Vagina (tissue), 2 donors: Measurements from ENCODE around the gene HOTAIR.

ENCODE experiments used
- POLR2A ChIP-seq, 2 donors: fragments of 450-650 bp; IDR thresholded peaks; one replicate each; pipeline ENCODE4 v1.6.1; 2017; ENCODE audit warnings: antibody characterized with exemption in 2 of 2, mild to moderate bottlenecking in 2 of 2, moderate library complexity in 2 of 2
- POLR2AphosphoS5 ChIP-seq, 2 donors: sonication (generic); formaldehyde crosslinking; IDR thresholded peaks; one replicate each; pipeline ENCODE4 v1.9.0; 2017; ENCODE audit warnings: antibody characterized with exemption in 2 of 2, mild to moderate bottlenecking in 2 of 2, low read depth in 1 of 2; ENCODE audit not compliant: insufficient read depth in 1 of 2
- TF ChIP-seq, protein P1 (sequence below), 3 experiments: fragments of 450-650 bp in 2 of 3; fragments of 200-600 bp in 1 of 3; sonication (generic) in 1 of 3; IDR thresholded peaks; one replicate each; pipeline ENCODE4 v1.5.1; 2017 to 2019; ENCODE audit warnings: antibody characterized with exemption in 3 of 3, mild to moderate bottlenecking in 2 of 3, moderate library complexity in 2 of 3

- TF ChIP-seq POLR2AphosphoS5 (IDR thresholded peaks at IDR 0.05; ENCODE audit: insufficient read depth in 1 of 2, low read depth in 1 of 2): no peak
- TF ChIP-seq, protein P1, sequence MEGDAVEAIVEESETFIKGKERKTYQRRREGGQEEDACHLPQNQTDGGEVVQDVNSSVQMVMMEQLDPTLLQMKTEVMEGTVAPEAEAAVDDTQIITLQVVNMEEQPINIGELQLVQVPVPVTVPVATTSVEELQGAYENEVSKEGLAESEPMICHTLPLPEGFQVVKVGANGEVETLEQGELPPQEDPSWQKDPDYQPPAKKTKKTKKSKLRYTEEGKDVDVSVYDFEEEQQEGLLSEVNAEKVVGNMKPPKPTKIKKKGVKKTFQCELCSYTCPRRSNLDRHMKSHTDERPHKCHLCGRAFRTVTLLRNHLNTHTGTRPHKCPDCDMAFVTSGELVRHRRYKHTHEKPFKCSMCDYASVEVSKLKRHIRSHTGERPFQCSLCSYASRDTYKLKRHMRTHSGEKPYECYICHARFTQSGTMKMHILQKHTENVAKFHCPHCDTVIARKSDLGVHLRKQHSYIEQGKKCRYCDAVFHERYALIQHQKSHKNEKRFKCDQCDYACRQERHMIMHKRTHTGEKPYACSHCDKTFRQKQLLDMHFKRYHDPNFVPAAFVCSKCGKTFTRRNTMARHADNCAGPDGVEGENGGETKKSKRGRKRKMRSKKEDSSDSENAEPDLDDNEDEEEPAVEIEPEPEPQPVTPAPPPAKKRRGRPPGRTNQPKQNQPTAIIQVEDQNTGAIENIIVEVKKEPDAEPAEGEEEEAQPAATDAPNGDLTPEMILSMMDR (IDR thresholded peaks at IDR 0.05): no peak
- TF ChIP-seq POLR2A (IDR thresholded peaks at IDR 0.05): no peak
Observed at GRCh38 chr12:54003625-54004024, 28.9 kb upstream of the HOTAIR start.
